Loucy (cell line): ENCODE data around the gene LAPTM5.

Experiments
- EZH2phosphoT487 ChIP-seq: fragments of 200-600 bp; IDR thresholded peaks from 2 replicates; pipeline ENCODE4 v1.6.1; 2018; ENCODE audit warnings: antibody characterized with exemption, mild to moderate bottlenecking, moderate library complexity, borderline replicate concordance
- TF ChIP-seq, protein P1 (sequence below): fragments of 200-600 bp; sonication (generic); conservative IDR thresholded peaks from 2 replicates; pipeline ENCODE4 v1.5.1; 2014; ENCODE audit warnings: mild to moderate bottlenecking, antibody characterized with exemption, low read length

DNA sequence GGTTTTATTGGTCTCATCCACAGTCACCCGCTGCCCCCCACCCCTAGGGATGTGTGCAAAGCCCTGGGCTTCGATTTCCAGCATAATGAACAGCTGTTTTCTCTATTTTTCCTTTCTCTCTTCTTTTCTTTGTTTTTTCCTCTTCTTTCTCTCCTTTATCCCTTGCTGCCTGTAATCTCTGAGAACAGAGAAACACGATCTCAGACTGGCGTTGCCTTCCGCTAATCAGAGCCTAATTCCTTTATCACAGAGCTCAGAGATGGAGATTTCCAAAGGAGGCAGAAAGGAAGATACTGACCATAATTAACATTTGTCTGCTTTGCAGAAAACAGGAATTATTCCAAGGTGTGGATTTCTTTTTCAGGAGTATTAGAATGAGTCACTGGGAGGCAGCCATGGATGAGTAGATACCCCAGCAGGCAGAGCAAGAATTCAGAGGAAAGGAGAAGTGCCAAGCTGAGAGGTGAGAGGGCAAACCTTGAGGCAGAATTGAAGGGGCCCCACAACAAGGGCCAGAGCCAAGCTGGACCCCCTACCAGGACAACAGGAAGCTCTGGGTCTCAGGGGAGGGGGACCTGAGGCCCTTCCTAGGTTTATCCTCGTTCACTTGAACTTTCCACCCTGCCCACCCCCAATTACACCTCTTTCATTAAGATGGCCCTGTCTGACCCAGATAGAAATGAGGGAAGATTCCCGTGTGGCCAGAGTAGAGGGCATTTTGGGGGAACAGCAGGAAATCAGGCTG is 67.5 kb downstream of the LAPTM5 start:
- TF ChIP-seq, protein P1, sequence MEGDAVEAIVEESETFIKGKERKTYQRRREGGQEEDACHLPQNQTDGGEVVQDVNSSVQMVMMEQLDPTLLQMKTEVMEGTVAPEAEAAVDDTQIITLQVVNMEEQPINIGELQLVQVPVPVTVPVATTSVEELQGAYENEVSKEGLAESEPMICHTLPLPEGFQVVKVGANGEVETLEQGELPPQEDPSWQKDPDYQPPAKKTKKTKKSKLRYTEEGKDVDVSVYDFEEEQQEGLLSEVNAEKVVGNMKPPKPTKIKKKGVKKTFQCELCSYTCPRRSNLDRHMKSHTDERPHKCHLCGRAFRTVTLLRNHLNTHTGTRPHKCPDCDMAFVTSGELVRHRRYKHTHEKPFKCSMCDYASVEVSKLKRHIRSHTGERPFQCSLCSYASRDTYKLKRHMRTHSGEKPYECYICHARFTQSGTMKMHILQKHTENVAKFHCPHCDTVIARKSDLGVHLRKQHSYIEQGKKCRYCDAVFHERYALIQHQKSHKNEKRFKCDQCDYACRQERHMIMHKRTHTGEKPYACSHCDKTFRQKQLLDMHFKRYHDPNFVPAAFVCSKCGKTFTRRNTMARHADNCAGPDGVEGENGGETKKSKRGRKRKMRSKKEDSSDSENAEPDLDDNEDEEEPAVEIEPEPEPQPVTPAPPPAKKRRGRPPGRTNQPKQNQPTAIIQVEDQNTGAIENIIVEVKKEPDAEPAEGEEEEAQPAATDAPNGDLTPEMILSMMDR = no peak
- TF ChIP-seq EZH2phosphoT487 = no peak
